Midbrain (tissue), 1 donor: Measurements from ENCODE around the gene TINAGL1.
"Not testable (repeated sequence)": the region's sequence is repeated elsewhere in the genome, so short reads cannot be mapped to it uniquely, and the experiment has no call there.

Source experiments
- DNase-seq: peaks from one replicate; lab custom pipeline; 2025; lab: John Stamatoyannopoulos, UW

TINAGL1 gene

GRCh38 chr1:31583995-31584868, 7.9 kb downstream of the TINAGL1 start:
- DNase-seq: no peak

- no peak for DNase-seq
Measured at GRCh38 chr1:31584869-31585735, 8.8 kb downstream of the TINAGL1 start.

GRCh38 chr1:31585736-31586365, 9.5 kb downstream of the TINAGL1 start:
- DNase-seq: no peak

- no peak for DNase-seq
Measured at GRCh38 chr1:31586376-31587327, 10.3 kb downstream of the TINAGL1 start.

GRCh38 chr1:31587328-31587699, 11.0 kb downstream of the TINAGL1 start:
- not testable (repeated sequence) for DNase-seq

DNA sequence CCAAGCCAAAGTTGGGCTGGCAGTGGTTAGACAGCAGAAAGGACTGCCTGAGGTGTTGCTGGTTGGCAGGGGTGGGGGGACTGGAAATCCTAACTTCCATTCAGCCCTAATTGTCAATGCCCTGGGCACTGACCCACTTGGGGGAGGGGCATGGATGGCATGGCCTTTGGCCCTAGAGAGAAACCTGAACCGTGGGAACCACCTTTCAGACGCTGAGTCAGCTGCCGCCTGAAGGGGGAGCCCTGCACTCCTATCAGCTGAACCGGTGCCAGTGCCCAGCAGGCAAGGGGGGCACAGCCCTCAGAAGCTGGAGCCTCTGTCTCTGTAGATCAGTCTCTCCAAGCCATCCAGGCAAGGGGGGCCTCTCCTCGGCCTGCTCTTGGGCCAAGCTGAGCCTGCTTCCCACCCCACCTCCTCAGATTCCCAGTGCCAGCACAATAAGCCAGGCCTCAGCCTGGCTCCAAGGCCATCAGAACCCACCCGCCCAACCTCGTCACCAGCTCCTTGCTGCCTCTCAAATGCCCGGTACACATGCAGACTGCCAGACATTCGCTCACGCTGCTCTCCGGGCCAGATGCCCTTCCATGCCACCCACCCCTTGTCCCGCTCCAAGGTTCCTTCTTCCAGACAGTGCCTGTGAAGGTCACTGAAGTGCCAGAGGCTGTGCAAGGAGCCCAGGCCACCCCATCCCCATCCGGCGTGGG, 11.6 kb downstream of the TINAGL1 start:
- DNase-seq: no peak

- DNase-seq: no peak
Measured at GRCh38 chr1:31588751-31589515, 12.6 kb downstream of the TINAGL1 start.

DNA sequence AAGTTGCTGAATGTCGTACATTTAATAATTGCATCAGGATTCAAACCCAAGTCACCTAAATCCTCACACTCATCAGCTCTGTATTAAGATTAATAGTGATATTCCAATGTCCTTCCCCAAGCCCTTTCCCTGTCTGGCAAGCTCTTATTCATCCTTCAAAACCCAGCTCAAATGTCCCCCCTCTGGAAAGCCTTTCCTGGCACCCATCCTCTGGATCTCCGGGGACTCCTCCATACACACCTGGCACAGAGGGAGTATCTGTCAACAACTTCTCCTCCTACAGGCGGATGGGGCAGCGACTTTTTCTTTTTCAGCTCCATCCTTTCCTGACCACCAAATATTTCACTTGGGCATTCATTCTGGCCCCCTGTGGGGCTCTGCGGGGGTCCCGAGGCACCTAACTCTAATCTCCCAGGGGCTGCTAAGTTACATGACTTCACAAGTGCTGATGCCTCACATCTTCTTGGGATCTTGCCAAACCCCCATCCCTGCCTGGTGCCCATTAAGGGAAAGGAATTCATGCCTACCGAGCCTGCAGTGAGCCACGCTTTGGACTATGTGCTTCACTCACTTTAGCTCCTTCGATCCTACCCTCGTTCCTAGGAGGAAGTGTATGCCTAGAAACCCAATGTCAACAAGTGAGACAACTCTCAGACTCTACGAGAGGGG, 15.2 kb downstream of the TINAGL1 start:
- DNase-seq: no peak

DNA sequence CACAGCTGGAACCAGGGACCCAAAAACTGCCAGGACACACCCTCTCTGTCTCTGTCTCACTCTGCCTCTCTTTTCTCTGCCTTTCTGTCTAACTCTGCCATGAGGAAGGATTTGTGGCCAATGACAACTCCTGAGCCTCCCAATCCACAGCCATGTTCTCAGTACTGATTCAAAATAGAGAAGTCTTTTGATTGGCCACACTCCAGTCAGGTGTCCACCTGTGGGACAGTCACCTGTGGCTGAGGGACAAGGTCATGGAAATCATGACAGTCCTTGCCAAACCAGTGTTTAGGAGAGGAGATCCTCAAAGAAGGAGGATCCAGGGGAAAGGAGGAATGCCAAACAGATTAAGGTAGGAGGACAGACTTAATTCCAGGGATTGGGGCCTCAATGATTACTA, 15.8 kb downstream of the TINAGL1 start:
- no peak for DNase-seq

- no peak for DNase-seq
Measured at GRCh38 chr1:31593136-31593665, 16.9 kb downstream of the TINAGL1 start.

DNA sequence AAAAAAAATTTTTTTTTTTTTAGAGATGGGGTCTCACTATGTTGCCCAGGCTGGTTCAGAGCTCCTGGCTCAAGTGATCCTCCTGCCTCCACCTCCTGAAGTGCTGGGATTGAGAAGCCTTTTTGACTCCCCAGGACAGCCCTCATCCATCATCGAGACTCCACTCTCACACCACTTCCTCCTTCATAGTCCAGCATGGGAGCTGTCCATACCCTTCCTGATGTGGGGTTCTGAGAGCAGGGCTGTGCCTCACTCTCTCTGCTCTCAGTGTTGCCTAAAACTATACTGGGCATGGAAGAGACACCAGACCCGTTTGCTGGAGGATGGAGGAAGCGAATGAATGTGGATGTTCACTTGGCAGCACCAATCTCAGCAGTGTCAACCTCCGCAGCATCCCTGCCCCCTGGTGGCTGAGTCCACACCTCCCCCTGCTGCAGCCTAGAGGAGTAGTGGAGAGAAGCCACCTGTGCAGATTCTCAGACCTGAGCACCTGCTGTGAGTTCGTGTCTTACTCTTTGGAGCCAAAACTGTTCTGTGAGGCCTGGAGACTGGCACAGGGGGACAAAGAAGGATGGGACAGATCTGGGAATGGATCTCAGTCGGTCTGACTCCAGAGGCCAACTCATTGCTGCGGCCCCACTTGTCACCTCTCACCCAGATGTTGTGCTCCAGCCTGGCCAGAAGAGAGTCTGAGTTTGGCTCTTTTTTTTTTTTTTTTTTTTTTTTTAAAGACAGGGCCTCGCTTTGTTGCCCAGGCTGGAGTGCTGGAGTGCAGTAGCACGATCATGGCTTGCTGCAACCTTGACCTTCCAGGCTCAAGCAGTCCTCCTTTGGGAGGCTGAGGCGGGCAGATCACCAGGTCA, 17.7 kb downstream of the TINAGL1 start:
- no peak for DNase-seq

GRCh38 chr1:31595836-31596736, 19.8 kb downstream of the TINAGL1 start:
- no peak for DNase-seq

DNA sequence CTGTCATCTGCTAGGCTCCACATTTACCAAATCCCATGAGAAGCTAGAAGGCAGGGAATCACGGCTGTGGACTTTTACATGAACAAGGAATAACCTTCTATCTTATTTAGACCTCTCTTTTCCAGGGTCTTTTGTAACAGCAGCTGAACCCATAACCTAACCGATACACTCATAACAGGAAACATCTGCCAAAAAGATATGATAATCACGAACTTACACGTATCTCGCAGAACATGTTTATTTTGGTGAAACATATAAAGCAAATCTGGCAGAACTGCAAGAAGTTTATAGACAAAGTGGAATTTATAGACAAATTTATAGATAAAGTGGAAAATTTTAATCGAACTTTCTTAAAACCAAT, 20.4 kb downstream of the TINAGL1 start:
- no peak for DNase-seq

DNA sequence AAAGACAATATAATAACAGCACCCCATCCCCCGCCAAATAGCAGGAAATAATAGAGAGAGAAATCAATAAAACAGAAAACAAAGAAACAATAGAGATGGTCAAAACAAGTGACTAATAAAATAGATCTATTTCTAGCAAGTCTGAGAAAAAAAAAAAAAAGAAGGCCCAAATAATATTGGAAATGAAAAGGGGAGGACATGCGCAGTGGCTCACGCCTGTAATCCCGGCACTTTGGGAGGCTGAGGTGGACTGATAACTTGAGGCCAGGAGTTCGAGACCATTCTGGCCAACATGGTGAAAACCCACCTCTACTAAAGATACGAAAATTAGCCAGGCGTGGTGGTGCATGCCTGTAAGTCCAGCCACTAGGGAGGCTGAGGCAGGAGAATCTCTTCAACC, 22.7 kb downstream of the TINAGL1 start:
- no peak for DNase-seq

GRCh38 chr1:31600641-31601040, 24.3 kb downstream of the TINAGL1 start:
- DNase-seq: no peak

GRCh38 chr1:31602081-31602480, 25.8 kb downstream of the TINAGL1 start:
- DNase-seq: no peak

DNA sequence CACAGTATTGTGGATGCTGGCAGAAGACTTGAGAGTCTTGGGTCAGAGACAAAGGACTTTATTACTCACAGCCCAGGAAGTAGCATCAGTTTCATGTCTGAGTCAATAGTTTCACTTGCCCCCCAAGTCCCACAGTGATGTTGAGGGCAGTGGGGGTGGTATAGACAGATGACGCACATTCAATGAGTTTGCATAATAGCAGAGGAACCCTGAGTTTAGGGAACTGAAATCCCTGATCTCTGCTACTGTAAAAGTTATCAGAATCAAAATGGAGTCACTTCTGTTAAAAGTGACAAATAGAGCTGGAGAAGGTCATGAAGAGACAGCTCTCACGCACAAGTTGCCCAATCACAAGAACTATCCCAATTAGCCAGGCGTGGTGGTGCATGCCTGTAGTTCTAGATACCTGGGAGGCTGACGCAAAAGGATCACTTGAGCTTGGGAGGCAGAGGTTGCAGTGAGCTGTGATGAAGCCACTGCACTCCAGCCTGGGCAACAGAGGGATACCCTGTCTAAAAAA, 29.7 kb downstream of the TINAGL1 start:
- DNase-seq: no peak
